ENCODE data around the gene HOXA1. TPM values are rescaled to one million over a fixed set of nuclear protein-coding genes. Genes with fewer than 3 reads are reported as not detected.

Gene HOXA1
- total and polyA plus RNA-seq, 2 of the 8 experiments (the other 6 are each of a cell fraction or from before 2014, with no cell fraction given) = not detected

DNA sequence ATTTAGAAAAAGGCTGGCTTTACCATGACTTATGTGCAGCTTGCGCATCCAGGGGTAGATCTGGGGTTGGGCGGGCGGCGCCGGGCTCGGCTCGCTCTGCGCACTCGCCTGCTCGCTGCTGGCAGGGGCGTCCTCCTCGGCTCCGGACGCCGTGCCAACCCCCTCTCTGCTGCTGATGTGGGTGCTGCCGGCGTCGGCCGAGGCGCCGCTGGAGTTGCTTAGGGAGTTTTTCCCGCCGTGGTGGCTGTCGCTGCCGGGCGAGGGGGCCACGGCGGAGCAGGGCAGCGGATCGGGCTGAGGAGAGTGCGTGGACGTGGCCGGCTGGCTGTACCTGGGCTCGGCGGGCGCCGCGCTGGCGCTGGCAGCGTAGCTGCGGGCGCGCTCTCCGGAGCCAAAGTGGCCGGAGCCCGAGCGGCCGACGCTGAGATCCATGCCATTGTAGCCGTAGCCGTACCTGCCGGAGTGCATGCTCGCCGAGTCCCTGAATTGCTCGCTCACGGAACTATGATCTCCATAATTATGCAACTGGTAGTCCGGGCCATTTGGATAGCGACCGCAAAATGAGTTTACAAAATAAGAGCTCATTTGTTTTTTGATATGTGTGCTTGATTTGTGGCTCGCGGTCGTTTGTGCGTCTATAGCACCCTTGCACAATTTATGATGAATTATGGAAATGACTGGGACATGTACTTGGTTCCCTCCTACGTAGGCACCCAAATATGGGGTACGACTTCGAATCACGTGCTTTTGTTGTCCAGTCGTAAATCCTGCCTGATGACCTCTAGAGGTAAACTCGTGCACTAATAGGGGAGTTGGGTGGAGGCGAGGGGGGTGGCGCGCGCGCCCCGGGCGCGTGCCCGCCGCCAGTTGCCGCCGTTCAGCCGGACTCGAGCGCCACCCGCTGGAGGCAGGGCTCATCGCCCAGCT lies 47.5 kb upstream of the HOXA1 start, which contains the start of gene HOXA5:
Gene HOXA5, minus strand, starts transcription at position 659 of the 927 bp plus-strand sequence. Its CDS starts 74 bp downstream, at position 585.
- WGBS, 2 experiments (ENCODE audit: extremely low coverage in 1 of 2, insufficient coverage in 1 of 2, insufficient read length in 1 of 2, insufficient replicate concordance in 2 of 2, low coverage in 1 of 2, low lambda C conversion rate in 2 of 2, missing lambda C conversion rate in 1 of 2) = 4% methylated on average over 79 of the region's 86 CpGs; no CpG with 5 or more reads in 1 of the 2 experiments
- Histone ChIP-seq H3K4ac (replicated peaks; ENCODE audit: insufficient read length, low read depth, low read length) (no peak within 1 kb of the TSS), H4K91ac (replicated peaks; ENCODE audit: insufficient read length, low read length) (no peak within 1 kb of the TSS), H3K4me2 (ENCODE audit: insufficient read depth in 1 of 2, low read depth in 2 of 2, low read length in 2 of 2) (peak within 1 kb of the TSS; percentile 70), H3K27ac (ENCODE audit: low read depth, low read length) (no peak within 1 kb of the TSS), H3K23me2 (ENCODE audit: low read depth, low read length) (peaks cover 9% of the 10 kb centered on the region), H3K9me3 (ENCODE audit: insufficient read depth in 2 of 2, low read depth in 1 of 2, low read length in 1 of 2) (peaks cover 0 to 3% of the 10 kb centered on the region in 2 experiments; a peak in 1 of 4 replicates), H4K5ac (ENCODE audit: insufficient read length, low read depth, low read length) (no peak within 1 kb of the TSS), H3K79me2 (ENCODE audit: control insufficient read depth in 1 of 2, insufficient read depth in 2 of 2, low read length in 2 of 2) (no peaks in the 10 kb centered on the region), H3K23ac (ENCODE audit: insufficient read length) (no peak within 1 kb of the TSS), H2BK20ac (ENCODE audit: low read length) (no peak within 1 kb of the TSS), H2BK12ac (ENCODE audit: low read depth, low read length) (no peak within 1 kb of the TSS), H4K20me1 (replicated peaks in 1 of 2; ENCODE audit: control insufficient read depth in 1 of 2, insufficient read depth in 2 of 2, low read length in 2 of 2) (peaks cover 22 to 27% of the 10 kb centered on the region in 2 experiments), H2BK5ac (ENCODE audit: low read depth, low read length) (no peak within 1 kb of the TSS), H3K56ac (replicated peaks; ENCODE audit: insufficient read length, low read depth, low read length) (no peak within 1 kb of the TSS), H2AK5ac (ENCODE audit: low read depth, low read length) (no peak within 1 kb of the TSS), H3K4me3 (ENCODE audit: extremely low read depth in 1 of 4, insufficient read depth in 2 of 4, low read depth in 3 of 4, low read length in 4 of 4) (peak within 1 kb of the TSS; percentile 16 to 59 (median 24); a peak in 7 of 8 replicates), H2BK120ac (replicated peaks; ENCODE audit: low read depth, low read length) (no peak within 1 kb of the TSS), H3K79me1 (ENCODE audit: low read depth, low read length) (no peaks in the 10 kb centered on the region), H3K14ac (ENCODE audit: insufficient read length) (no peak within 1 kb of the TSS), H3K27me3 (replicated peaks in 1 of 4; ENCODE audit: control insufficient read depth in 3 of 4, extremely low read depth in 1 of 4, insufficient read depth in 3 of 4, low read length in 3 of 4) (peaks cover 97 to 100% (median 99%) of the 10 kb centered on the region in 4 experiments), H3K36me3 (ENCODE audit: control insufficient read depth in 2 of 4, insufficient read depth in 4 of 4, low read length in 3 of 4) (peaks cover 0 to 6% (median 0%) of the 10 kb centered on the region in 4 experiments; a peak in 1 of 8 replicates), H3K18ac (ENCODE audit: extremely low read depth, low read length) (no peak within 1 kb of the TSS), H2BK15ac (ENCODE audit: low read length) (no peak within 1 kb of the TSS), H3K9ac (replicated peaks in 1 of 4; ENCODE audit: extremely low read depth in 1 of 4, low read depth in 3 of 4, low read length in 3 of 4) (no peak within 1 kb of the TSS), H2AFZ (ENCODE audit: low read length) (no peak within 1 kb of the TSS), H3K4me1 (replicated peaks in 1 of 4; ENCODE audit: control insufficient read depth in 3 of 4, insufficient read depth in 4 of 4, low read length in 3 of 4) (peaks cover 0 to 9% (median 5%) of the 10 kb centered on the region in 4 experiments; a peak in 5 of 7 replicates), H4K8ac (ENCODE audit: extremely low read depth, insufficient read depth, low read length) (peak within 1 kb of the TSS; percentile 81)
- POLR2A ChIA-PET (ENCODE audit: partially characterized antibody) = interaction anchor here (1.4 kb wide), 1 partner anchor 9 kb away, joined by 5 read pairs; the partner anchor contains the start of gene HOXA3
- DNase-seq (ENCODE audit: low read depth in 1 of 2, low spot score in 2 of 2) = peak; percentile 78 to 96
- peak; percentile 94 for FAIRE-seq
- CTCF ChIA-PET (ENCODE audit: partially characterized antibody) = interaction anchor here (0.7 to 12.5 kb wide), 42 partner anchors 9 to 1287 kb away, joined by 3 to 123 read pairs (median 6); partner anchors contain the start of genes HOXA1, HOXA10, HOXA3 and HOXA4
- TF ChIP-seq CTCF (IDR thresholded peaks at IDR 0.05; ENCODE audit: control extremely low read depth in 1 of 3, insufficient read depth in 1 of 3, low read depth in 1 of 3, low read length in 3 of 3) (peak in 2 of 3 experiments; percentile 91 to 97; a peak in 3 of 4 replicates), POLR2AphosphoS5 (IDR thresholded peaks at IDR 0.05; ENCODE audit: low read depth, low read length) (no peak), YY1 (IDR thresholded peaks at IDR 0.05; ENCODE audit: low read depth, low read length) (no peak), SP2 (IDR thresholded peaks at IDR 0.05; ENCODE audit: low read length) (no peak), CBX8 (IDR thresholded peaks at IDR 0.05; ENCODE audit: borderline replicate concordance, low read depth, low read length) (no peak), ZNF274 (IDR thresholded peaks at IDR 0.05; ENCODE audit: borderline replicate concordance, extremely low read depth, low read length) (no peak), GABPA (IDR thresholded peaks at IDR 0.05; ENCODE audit: borderline replicate concordance, insufficient read depth, low read length) (no peak), RFX5 (IDR thresholded peaks at IDR 0.05; ENCODE audit: borderline replicate concordance, low read depth, low read length) (no peak), SP4 (IDR thresholded peaks at IDR 0.05; ENCODE audit: low read length) (no peak)
